ENCODE measurements around the gene GPC5.

Gene GPC5

GRCh38 chr13:92573467-92574057 is 1175.1 kb downstream of the GPC5 start:
- H3K27ac ChIP-seq: no peak overlapping the region
- no peak for TF ChIP-seq CTCF (conservative IDR thresholded peaks at IDR 0.05)

GRCh38 chr13:92574499-92574898 is 1176.1 kb downstream of the GPC5 start:
- no peak overlapping the region for H3K27ac ChIP-seq
- TF ChIP-seq CTCF (conservative IDR thresholded peaks at IDR 0.05): no peak

- no peak for TF ChIP-seq CTCF (conservative IDR thresholded peaks at IDR 0.05)
- H3K27ac ChIP-seq: peak overlapping the region; percentile 44; the same call in 1 of the 2 replicates
Measured at GRCh38 chr13:92575777-92576176, 1177.4 kb downstream of the GPC5 start.

GRCh38 chr13:92578358-92578757 is 1179.9 kb downstream of the GPC5 start:
- H3K27ac ChIP-seq: no peak overlapping the region
- no peak for TF ChIP-seq CTCF (conservative IDR thresholded peaks at IDR 0.05)

GRCh38 chr13:92589955-92590354 is 1191.5 kb downstream of the GPC5 start:
- no peak for TF ChIP-seq CTCF (conservative IDR thresholded peaks at IDR 0.05)
- H3K27ac ChIP-seq: no peak overlapping the region

GRCh38 chr13:92590503-92590908 is 1192.1 kb downstream of the GPC5 start:
- no peak for TF ChIP-seq CTCF (conservative IDR thresholded peaks at IDR 0.05)
- no peak overlapping the region for H3K27ac ChIP-seq

GRCh38 chr13:92591117-92591516 is 1192.7 kb downstream of the GPC5 start:
- H3K27ac ChIP-seq: no peak overlapping the region
- no peak for TF ChIP-seq CTCF (conservative IDR thresholded peaks at IDR 0.05)
